Stromal cell of bone marrow (primary cell): Measurements from ENCODE around the gene YPEL1.

Experiments used
- DNase-seq: peaks from one replicate; pipeline ENCODE4 v3.0.0-alpha.2; 2012; ENCODE audit warnings: low read depth

The YPEL1 gene, protein sequence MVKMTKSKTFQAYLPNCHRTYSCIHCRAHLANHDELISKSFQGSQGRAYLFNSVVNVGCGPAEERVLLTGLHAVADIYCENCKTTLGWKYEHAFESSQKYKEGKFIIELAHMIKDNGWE

DNA sequence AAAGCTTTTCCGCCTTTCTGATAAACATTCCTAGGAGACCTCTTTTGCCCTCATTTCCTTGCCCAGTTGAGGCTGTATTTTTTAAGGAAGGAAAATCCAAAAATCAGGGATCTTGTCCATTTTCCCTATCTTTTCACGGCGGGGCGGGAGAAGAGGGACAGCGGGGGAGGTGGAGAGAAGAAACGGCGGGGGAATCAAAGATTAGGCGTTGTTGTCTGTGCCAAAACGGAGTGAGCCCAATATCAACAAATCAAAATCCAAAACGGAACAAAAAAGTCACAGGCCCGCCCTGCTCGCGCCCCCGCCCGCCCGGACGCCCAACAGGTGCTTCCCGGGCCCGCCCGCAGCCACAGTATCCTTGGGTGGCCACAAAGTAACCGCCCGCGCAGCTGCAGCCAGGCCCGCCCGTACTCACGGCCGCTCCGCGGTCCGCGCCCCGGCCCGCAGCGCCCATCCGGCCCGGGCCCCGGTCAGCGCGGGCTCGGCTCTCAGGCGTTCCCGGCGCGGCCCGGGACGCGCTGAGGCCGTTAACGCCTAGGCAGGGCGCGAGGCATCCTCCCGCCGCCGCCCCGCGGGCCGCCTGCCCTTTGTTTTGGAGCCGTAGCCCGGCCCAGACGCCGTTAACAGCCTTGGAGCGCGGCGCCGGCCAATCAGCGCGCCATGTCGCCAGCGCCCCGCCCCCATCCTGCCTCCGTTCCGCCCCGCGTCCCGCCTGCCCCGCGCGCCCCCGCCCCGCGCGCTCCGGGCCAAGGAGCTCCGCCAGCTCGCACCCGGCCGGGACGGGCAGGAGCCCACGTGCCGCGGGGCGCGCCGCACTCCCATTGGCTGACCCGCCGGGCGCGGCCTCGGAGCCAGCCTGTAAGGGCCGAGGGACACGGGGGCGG is at the start of gene YPEL1:
Gene YPEL1, minus strand, starts transcription at position 595 of the 884 bp plus-strand sequence. CDS start 25,050 bp downstream, outside the sequence.
- DNase-seq, result peak; percentile 92

DNA sequence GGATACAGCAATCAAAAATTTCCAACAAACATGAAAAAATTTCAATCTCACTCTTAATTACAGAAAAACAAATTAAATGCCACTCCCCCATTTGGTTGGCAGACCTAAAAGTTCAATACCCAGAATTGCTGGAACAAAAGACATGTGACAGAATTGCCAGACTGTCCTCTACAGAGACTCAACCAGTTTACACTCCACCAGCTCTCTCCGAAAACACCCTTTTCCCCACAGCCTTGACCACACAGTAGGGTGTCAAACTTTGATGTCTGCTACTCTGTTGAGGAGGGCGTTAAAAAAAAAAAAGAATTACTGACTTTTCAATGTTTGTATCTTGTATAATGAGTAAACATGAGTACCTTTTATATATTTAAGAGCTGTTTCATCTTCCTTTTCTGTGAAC is 44.7 kb upstream of the YPEL1 start:
- no peak for DNase-seq

DNA sequence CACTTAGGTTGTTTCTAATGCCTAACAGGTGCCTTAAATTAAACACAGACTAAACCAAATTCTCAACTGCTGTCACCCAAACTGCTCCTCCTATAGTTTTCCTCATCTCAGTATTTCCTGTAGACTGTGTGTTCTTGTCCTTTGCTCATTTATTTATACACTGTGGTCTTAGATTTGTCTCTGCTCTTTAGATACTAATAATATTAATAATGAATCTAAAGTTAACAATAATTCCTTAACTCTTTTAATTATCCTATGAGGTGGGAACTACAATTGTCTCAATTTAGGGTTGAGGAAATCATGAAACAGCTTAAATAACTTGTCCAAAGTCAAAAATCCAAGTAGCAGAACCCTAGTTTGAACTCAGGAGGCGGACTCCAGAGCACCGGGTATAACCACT is 43.9 kb upstream of the YPEL1 start:
- DNase-seq, result no peak

DNA sequence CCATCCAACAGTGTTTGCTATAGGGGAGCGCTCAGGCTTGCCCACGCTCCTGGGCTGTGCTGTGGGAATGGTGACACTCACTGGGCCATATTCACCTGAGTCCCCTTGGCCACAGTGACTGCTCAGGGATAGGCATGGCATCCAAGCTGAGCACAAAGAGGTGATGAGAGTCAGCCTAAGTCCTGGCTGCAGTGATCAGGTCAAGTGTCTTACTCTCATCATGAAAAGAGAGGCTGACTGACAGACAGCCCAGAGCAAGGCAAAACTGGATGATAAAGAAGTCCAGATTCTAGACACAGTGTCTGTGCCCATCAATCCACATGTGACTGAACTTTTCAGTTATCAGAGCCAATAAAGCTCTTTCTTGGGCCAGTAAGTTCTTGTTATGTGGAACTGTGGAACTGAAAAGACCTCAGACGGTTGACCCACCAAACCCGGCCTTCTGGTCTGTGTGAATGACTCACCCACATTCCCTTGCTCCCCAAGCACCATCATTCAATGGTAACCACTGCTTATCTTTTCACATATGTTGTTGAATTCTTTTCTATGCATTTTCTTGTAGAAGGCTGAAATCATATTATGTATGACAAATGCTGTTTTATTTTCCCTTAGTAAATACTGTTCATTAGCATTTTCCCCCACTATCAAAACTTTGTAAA is 43.2 kb upstream of the YPEL1 start:
- no peak for DNase-seq

DNA sequence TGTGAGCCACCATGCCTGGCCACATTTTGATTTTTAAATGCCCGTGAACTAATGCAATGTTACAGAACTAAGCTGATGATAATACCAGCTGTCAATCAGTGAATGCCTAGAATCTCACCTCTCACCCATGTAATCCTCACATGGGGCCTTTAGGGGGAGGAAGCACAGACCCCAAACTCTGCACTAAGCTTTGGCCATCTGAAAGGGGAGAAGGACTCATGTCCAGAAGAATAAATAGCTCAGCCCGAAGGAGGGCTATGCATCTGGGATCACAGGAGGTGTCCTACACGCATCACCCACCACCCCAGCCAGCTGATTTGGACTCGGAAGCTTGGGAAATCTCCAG is 36.0 kb upstream of the YPEL1 start:
- DNase-seq, result no peak

DNA sequence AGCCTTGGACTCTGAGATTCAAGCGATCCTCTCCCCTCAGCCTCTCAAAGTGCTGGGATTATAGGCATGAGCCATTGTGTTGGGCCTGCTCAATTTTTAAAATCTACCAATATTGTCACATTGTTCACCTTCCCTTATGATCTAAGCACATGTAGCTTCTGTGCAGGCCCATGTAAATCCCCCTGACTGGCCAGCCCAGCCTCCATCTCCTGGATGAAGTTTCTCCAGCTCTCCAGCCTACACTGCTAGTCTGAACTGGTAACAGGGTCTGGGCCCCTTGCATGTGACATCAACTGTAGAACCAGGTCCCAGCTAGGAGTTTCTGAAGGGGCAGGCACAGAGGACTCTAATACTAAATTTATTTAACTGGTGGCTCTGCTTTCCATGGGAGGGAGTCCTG is 32.8 kb upstream of the YPEL1 start:
- no peak for DNase-seq

DNA sequence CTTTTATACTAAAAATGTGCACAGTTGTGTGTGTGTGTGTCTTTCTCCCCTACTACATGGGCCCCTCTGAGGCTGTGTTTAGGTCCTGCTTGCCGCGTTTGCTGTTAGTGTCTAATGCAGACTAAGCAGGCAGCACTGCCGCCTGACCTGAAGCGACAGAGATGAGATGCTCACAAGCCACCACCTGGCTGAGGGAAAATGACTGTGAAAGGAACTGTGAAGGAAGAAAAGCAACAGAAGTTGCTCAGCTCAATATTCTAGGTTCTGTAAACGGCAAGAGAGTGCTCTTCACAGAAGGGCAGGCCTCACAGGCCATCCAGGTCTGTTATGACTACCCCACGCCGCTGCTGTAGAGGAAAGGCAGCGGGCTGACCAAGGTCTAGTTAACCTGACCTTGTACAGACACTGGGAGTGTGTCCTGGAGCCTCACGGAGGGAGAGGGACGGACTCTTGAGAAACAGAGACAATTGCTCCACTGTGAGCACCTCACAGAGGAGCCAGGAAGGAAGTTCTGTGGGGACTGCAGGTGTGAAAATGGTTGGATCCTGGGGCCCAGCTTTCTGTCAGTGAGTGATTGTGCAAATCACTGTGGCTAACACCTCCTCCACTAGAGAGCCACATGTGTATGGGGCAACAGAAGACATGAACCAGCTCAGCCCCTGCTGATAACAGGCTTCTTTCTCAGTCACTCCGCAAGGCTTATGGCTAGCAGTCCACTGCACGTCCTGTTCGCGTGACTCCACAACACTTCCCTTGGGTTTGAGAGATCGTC is 31.3 kb upstream of the YPEL1 start:
- DNase-seq, result no peak

DNA sequence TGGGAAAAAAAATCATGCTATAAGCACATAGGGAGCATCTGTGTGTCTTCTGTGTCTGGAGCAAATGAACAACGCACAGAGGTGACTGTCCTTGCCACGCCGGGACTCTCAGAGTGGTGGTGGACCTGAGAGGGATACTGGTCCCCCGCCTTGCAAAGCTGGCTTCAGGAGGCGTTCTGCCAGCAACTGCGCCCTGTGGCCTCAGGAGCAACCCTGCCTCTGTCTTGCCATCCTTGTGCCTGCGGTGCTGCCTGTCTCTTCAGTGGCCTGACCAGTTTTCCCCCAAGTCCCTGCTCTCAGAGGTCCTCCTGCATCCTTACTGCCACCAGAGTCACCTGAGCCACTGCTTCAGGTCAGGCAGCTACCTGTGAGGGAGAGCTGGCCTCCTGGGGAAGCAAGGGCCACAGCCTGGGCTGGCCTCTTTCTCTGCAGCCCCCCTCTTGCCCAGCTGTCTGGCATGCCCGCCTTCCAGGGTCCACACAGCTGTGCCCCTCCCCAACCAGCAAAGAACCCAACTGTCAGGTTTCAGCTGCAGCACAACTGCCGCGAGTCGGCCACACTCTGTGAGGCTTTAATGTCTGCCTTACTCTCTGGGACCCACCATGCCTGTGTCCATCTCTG is 30.4 kb upstream of the YPEL1 start:
- no peak for DNase-seq

DNA sequence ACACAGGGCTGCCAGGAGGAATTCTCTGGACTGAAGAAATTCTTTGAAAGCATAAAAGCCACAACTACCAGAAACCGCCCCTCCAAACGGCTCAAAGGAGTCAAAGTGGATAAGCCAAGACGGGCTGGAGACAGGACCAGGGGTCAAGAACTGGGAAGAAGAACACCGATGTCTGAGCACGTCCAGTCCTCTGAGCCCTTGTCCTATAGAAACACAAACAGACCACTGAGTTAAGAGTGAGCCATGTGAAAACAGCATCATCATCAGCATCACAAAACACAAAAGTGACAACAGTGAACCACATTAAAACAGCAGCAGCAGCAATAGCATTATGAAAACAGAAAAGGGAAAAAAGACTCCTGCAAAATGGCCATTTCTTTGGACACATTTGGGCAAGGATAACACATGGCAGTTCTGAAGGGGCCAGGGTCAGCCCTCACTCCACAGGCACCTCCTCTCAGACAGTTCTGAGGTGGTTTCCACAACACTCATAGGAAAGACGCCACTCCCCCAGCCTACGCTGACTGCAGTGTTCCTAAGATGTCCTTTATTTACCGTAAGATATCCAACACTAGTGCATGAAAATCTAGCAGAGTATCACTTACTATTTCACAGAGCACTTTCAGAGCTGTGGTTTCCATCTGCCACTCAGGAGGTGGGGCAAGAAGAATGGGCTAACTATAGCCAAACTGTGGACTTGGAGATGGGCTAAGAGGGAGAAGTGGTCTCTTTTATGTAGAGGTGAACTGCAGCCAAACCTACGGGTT is 28.6 kb upstream of the YPEL1 start:
- DNase-seq, result no peak

DNA sequence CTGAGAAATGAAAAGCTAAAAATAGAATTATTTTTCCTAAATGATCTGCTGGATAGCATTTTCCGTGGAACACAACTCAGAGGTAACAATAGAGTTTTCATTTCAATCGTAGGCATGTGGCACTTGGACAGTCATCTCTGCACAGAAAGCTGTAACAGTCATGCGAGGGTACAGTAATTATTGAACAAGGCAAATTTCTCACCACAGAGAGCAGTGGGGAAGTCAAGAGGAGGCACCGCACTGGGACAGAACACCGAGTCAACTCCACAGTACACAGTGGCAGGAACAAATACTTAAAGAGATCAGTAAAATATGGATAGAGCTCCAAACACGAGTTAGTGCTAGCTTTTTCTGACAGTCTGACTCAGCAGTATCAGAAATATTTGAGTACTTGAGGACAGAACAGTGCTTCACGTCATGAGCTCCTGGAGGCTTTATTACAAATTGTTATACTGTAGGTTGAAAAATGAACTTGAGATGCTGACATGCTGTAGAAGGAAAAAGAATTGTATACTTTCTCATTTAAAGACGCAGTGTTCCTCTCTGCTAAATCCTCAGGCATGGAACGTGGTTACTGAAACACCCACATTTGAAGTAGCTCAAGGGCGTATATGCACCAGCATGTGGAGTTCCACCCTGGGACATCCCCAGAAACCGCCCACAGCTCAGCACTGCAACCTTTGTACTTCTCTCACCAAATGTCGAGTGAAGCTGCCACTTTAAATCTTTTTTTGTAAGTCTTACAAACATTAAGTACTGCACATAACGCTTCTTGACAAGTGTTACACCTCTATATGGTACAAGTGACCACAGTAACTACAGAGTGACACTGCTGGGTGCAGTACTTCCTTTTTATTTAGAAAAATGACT is 27.4 kb upstream of the YPEL1 start:
- no peak for DNase-seq

DNA sequence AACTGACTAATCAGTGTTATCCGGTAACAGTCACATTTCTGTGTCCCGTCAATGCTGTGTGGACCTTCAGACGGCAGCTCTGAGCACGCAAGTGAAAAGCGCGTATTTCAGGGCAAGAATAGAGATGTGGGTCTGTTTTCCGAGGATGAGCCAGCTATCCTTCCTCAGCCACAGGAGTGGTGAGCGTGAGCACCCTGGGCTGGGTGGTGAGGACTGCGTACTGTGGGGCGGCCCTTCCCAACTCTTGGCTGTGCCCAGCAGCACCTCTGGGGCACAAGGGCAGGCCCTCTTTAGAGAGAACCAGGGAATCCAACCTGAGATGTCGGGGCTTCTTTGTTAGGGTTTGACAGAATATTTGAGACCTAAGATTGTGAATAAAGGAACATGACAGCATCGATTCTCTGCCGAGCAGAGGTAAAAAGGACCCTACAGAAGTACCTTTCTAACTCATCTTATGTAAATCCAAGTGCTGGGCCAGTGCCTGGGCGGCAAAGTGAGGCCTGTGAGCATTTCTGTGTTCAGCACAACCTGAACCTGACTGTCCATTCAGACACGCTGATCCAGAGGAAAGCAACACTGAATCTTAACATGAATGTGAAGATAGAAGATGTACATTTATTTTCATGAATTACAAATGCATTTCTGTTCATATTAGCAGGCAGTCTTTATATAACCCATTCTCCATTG is 26.5 kb upstream of the YPEL1 start:
- DNase-seq, result no peak

DNA sequence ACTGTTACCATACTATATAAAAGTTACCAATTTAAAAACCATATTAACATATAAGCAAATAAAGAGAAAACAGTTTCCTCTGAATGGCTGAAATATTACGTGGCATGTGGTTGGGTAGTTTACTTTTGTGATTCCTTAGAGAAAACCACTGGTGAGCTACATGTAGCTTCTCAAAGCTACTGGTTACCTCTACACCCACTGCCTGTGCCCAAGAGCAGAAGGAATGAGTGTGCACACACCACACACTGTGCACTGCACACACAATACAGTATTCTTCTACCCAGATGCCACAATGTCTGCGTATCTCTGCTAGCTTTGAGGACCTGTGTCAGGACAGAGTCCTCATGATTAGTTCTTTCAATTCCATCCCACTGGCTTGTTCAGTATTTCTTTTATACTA is 25.5 kb upstream of the YPEL1 start:
- no peak for DNase-seq

DNA sequence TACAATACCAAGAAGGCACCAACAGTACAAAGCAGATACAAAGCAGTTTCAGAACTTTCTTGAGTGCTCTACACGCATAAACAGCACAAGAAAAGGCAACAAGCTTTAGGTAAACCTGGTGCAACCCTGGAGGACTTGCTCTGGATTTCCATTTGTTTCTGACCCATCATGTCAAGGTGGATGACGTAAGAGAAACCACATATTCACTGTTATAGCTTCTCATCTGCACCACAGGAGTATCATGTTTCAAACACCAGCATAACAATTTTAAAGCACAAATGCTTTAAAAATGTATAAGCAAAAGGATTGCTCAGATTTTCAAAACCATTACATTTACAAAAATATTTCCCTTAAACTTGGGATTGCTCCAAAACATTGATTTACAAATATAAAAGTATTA is 25.0 kb upstream of the YPEL1 start:
- DNase-seq, result peak; percentile 26

DNA sequence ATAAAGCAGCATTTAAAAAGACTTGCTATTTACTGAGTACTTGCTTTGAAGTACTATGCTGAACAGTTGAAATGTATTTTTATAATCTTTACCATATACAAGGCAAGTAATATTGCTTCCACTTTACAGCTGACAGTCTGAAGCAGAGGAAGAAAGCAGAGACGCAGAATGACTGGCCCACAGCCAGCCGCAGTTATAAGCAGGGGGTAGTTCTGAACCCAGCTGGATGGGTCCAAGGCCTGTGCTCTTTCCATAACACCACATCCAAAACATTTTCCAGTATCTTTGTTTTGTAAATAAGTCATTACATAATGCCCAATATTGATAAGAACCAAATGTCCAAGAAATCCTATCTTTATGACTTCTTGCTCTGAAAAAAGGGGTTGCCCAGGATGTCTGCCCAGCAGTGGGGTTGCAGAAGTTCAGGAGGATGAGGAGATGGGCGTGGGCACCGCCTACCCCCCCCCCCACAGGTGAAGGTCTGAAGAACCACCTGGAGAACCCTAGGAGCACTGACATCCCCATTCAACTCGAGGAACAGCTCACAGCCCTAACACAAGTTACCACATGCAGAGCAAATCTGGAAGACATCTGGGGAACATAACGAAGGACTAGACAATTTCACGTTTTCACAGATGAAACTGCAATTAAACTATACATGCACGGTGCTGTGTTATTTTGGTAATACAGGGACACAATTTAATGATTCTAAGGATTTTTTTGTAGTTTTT is 24.2 kb upstream of the YPEL1 start:
- DNase-seq, result no peak

DNA sequence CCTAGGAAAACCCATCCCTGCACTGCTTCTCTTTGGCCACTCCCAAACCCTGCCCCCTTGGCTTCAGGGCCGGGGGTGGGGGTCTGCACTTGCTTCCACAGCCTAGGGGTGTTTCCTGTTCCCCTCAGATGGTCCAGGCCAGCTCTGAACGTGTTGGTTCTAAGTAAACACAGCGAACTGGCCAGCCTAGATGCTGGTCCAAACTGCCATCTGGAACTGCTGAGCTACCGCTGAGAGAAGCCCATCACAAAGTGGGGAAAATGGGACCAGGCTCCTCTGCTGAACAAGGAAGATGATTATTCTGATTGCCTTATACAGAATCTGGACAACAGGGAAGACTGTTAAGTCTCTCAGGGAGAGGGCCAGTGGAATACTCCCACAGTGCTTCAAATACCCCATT is 23.5 kb upstream of the YPEL1 start:
- no peak for DNase-seq

DNA sequence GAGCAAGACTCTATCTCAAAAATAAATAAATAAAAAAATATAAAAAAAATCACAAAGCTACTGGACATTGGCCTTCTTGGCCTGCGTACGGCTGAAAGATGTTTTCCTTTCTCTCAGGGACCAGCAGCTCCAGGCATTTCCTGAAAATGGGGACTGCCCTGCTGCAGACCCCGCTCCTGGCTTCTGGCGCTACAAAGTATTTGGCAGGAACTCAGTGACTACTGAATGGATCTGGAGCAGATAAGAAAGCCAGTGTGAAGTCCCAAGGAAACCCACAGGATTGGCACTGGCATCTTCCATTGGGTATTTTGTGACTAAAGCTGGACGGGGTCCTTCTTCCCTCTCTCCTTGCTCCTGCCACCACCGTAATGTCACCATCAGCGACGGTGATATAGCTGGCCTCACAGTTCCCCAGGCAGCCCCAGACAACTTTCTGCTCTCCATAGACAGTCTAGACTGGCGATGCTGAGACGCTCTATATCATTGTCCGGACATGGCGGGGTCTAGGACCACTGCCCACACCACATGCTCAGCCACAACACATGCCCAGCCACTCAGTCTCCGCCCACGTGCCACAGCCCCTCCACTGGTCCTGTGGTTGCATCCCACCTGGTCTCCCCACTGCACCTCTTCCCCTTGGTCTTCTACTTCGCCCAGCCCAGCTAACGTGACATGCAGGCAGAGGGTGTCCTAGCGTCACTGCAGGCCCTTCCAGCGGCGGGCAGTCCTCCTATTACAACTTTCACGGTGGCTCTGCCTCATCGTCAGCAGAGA is 22.7 kb upstream of the YPEL1 start:
- DNase-seq, result no peak

DNA sequence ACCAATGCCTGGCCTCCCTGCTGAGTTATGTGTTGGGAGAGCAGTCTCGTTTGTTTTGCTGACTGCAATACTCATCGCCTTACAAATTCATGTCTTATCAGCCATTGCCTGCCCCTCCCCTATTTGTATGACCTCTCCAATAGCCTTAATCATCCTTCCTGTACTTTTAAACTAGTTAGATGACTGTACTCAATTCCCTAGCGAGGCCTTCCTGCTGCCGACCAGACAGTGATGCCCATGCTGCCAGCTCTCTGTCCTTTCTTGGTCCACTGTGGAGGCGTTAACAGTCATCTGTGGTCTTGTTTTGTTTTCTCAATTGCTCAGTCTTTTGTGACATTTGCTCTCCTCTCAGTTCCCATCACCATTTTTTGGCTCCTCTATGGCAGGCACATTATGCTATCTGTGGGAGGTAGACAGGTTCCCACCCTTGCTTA is 20.3 kb upstream of the YPEL1 start:
- peak; percentile 74 for DNase-seq

DNA sequence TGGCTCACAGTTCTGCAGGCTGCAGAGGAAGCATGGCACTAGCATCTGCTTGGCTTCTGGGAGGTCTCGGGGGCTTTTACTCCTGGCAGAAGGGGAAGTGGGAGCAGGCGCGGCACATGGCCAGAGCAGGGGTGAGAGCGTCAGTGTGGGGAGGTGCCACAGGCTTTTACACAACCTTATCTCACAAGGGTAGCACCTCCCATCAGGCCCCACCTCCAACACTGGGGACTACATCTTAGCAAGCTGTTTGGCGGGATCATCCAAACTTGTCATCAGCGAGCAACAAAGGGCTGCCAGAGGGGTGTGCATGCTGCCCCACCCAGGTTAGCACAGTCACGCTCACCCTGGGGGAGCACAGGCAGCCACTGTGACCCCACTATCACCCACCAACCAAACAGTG is 18.9 kb upstream of the YPEL1 start:
- no peak for DNase-seq
